Sigmoid colon (tissue), 7 donors: ENCODE measurements around the gene BACH1. TPM values are rescaled to one million over a fixed set of nuclear protein-coding genes. Genes with fewer than 3 reads are reported as not detected.

Experiments
- DNase-seq: peaks from one replicate; pipeline ENCODE4 v3.0.0-alpha.2; 2019
- H3K27ac ChIP-seq, 4 donors: fragments of 200-600 bp; sonication (generic); one replicate each; pipeline ENCODE4 v1.5.1; 2016 to 2019; ENCODE audit warnings: mild to moderate bottlenecking in 1 of 4
- H3K27me3 ChIP-seq, 3 donors: fragments of 200-600 bp; sonication (generic); one replicate each; pipeline ENCODE4 v1.5.1; 2019; ENCODE audit warnings: mild to moderate bottlenecking in 1 of 3
- H3K36me3 ChIP-seq, 4 donors: fragments of 200-600 bp; sonication (generic); one replicate each; pipeline ENCODE4 v1.5.1; 2016 to 2019
- H3K4me1 ChIP-seq, 4 donors: fragments of 200-600 bp; sonication (generic); one replicate each; pipeline ENCODE4 v1.5.1; 2017 to 2019
- H3K4me3 ChIP-seq, 4 donors: fragments of 200-600 bp; sonication (generic); one replicate each; pipeline ENCODE4 v1.5.1; 2017 to 2019; ENCODE audit warnings: mild to moderate bottlenecking in 2 of 4, moderate library complexity in 1 of 4
- H3K9me3 ChIP-seq, 4 donors: fragments of 200-600 bp in 3 of 4; sonication (generic) in 3 of 4; one replicate each; pipeline versions ENCODE4 v1.5.1 to v1.6.1; 2013 to 2019
- EP300 ChIP-seq, 4 donors: sonication (generic); formaldehyde crosslinking; IDR thresholded peaks; one replicate each; pipeline ENCODE4 v1.6.1; 2017; ENCODE audit warnings: antibody characterized with exemption in 4 of 4
- POLR2A ChIP-seq, 2 donors: fragments of 450-650 bp; IDR thresholded peaks; one replicate each; pipeline ENCODE4 v1.6.1; 2016; ENCODE audit warnings: antibody characterized with exemption in 2 of 2, mild to moderate bottlenecking in 2 of 2, moderate library complexity in 2 of 2
- POLR2AphosphoS5 ChIP-seq, 4 donors: sonication (generic); formaldehyde crosslinking; IDR thresholded peaks; one replicate each; pipeline ENCODE4 v1.6.1; 2017; ENCODE audit warnings: antibody characterized with exemption in 4 of 4
- WGBS, 2 donors: extraction: QIAGEN DNeasy Blood & Tissue Kit; methylation state at CpG; one replicate each; pipeline ENCODE4 v1.1.7; 2013; 5-methylcytosine and 5-hydroxymethylcytosine counted together
- intact Hi-C: fragments of 100-400 bp; cut with DNase I; formaldehyde crosslinking; loops from one replicate; pipeline ENCODE4 v1.15.1; 2023
- polyA plus RNA-seq, 3 donors: library from polyadenylated mRNA; stranded (reverse); fragments of 200-250 nt; gene quantifications; one replicate each; pipeline ENCODE4 v1.2.3, GENCODE V29; 2013
- total RNA-seq, 4 donors: library from RNA; depleted of rRNA; stranded (reverse); fragments of >200 nt; gene quantifications; one replicate each; pipeline ENCODE4 v1.1.0, GENCODE V29; 2016
- TF ChIP-seq, protein P1 (sequence below), 4 experiments: fragments of 450-650 bp in 3 of 4; fragments of 200-600 bp in 1 of 4; IDR thresholded peaks; one replicate each; pipeline ENCODE4 v1.5.1; 2016 to 2019; ENCODE audit warnings: antibody characterized with exemption in 4 of 4, mild to moderate bottlenecking in 3 of 4, moderate library complexity in 2 of 4
- donor health status: healthy with polysubstance abuse.
- donor health status: Bipolar disorder and iron deficiency.
- donor health status: healthy.

BACH1 gene
- total and polyA plus RNA-seq, 7 donors, result 8.4 to 89.6 (median 47.1) TPM

DNA sequence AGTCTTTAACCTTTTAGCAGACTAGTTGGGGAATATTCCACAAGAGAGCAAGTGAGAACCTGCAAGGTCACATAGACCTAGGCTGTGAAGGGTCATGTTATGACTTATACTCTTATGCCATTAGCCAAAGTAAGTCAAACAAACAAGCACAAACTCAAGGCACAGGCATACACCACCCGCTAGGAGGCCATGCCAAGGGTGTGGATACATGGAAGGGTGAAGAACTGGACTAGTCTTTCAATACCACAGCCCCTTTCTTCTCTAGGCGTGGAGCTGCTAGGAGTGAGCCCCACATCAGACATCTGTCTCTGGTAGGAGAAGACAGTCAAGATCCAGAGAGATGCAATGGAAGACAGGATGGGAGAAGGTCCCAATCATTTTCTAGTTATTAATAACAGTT is 68.6 kb downstream of the BACH1 start:
- H3K4me3 ChIP-seq, result no peak overlapping the region
- H3K27ac ChIP-seq, result no peak overlapping the region
- no peak for DNase-seq
- intact Hi-C loops, result no loop called here
- no peaks in the 10 kb centered on the region for H3K36me3 ChIP-seq
- 98 to 100% methylated on average over 2 of the region's 2 CpGs for WGBS, 2 donors
- no peaks in the 10 kb centered on the region for H3K27me3 ChIP-seq
- no peak for TF ChIP-seq EP300 (IDR thresholded peaks at IDR 0.05)
- no peak for TF ChIP-seq POLR2A (IDR thresholded peaks at IDR 0.05)
- TF ChIP-seq, protein P1, sequence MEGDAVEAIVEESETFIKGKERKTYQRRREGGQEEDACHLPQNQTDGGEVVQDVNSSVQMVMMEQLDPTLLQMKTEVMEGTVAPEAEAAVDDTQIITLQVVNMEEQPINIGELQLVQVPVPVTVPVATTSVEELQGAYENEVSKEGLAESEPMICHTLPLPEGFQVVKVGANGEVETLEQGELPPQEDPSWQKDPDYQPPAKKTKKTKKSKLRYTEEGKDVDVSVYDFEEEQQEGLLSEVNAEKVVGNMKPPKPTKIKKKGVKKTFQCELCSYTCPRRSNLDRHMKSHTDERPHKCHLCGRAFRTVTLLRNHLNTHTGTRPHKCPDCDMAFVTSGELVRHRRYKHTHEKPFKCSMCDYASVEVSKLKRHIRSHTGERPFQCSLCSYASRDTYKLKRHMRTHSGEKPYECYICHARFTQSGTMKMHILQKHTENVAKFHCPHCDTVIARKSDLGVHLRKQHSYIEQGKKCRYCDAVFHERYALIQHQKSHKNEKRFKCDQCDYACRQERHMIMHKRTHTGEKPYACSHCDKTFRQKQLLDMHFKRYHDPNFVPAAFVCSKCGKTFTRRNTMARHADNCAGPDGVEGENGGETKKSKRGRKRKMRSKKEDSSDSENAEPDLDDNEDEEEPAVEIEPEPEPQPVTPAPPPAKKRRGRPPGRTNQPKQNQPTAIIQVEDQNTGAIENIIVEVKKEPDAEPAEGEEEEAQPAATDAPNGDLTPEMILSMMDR (IDR thresholded peaks at IDR 0.05), result no peak
- no peaks in the 10 kb centered on the region for H3K9me3 ChIP-seq
- H3K4me1 ChIP-seq, result no peaks in the 10 kb centered on the region

DNA sequence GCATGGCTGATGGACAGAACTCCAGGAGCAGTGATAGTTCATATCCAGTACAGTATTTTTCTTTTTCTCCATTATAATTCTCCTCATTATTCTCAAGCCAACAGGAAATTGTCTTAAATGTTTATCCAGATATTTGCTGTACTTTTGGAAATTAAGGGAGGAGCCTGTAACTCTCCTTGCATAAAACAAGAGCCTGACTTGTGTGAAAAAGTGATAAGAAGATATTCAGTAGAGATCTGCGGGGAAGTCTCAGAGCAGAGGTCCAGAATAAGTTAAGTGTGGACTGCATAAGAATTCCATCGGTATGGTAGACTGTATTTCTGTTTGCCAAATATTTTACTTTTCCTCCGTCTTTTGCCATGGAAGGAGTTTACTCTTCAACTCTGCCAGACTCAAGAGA is 70.2 kb downstream of the BACH1 start:
- DNase-seq, result no peak
- no peaks in the 10 kb centered on the region for H3K27me3 ChIP-seq
- peaks cover 0 to 4% (median 0%) of the 10 kb centered on the region in 4 donors for H3K36me3 ChIP-seq
- H3K27ac ChIP-seq, result no peak overlapping the region
- no peaks in the 10 kb centered on the region for H3K4me1 ChIP-seq
- WGBS, 2 donors, result 94 to 97% methylated on average over 3 of the region's 3 CpGs
- TF ChIP-seq POLR2AphosphoS5 (IDR thresholded peaks at IDR 0.05) (no peak), POLR2A (IDR thresholded peaks at IDR 0.05) (no peak), EP300 (IDR thresholded peaks at IDR 0.05) (no peak)
- intact Hi-C loops, result no loop called here
- no peaks in the 10 kb centered on the region for H3K9me3 ChIP-seq
- no peak overlapping the region for H3K4me3 ChIP-seq

DNA sequence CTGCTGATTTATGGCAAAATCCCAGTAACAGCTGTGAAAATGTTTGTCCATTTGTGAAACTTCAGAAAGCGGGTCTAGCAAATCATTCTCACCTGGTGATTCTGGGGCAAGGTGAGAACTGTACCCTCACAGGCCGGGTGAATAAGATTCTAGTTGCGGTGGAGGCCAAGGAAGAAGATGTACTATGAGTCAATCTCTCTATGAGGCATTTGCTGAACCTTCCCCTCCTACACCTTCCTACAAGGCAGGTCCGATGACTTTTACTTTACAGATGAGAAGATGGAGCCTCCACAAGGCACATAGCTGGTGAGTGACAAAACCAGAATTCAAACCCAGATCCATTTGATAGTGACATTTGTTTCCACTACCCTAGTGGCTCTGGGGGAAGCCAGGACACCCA is 72.7 kb downstream of the BACH1 start:
- WGBS, 2 donors, result 88 to 93% methylated on average over 4 of the region's 4 CpGs
- Histone ChIP-seq H3K4me1 (no peaks in the 10 kb centered on the region), H3K27me3 (no peaks in the 10 kb centered on the region), H3K4me3 (no peak overlapping the region), H3K27ac (no peak overlapping the region), H3K9me3 (no peaks in the 10 kb centered on the region), H3K36me3 (peaks cover 0 to 4% (median 0%) of the 10 kb centered on the region in 4 donors)
- intact Hi-C loops, result no loop called here
- TF ChIP-seq EP300 (IDR thresholded peaks at IDR 0.05) (no peak), POLR2AphosphoS5 (IDR thresholded peaks at IDR 0.05) (no peak), POLR2A (IDR thresholded peaks at IDR 0.05) (no peak)
- TF ChIP-seq, protein P1 (IDR thresholded peaks at IDR 0.05), result no peak
- no peak for DNase-seq

DNA sequence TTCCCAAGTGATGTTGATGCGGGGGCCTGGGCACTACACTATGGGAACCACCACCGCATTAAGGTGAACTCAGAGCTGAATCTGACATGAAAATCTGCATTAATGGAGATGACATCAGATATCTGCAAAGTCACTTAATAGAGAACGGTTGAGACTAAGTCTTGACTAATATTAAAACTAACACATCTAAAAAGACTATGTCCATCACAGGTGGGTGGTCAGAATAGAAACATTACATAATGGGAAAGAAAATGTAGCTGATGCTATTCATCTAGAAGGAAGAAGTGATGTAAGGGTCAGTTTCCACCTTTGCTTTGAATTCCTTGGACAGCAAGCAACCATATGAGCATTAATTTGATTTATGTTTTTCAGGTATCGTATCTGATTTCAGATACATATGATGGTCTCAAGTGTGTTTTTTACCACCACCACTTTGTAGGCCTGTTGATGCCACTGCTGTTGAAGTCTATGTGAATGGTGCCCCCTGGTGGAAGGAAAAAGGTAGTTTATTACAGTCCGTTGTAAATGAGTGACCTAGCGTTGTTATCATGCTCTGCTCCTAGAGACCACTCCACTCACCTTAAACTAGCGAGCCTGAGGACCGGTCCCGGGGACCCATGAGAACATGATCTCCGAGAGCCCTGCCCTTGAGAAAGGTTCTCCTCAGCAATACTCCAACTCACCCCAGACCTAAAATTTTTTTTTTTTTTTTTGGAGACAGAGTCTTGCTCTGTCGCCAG is 73.5 kb downstream of the BACH1 start:
- intact Hi-C loops, result loop anchor here (1.0 to 2.0 kb wide), 2 partner anchors 73 to 208 kb away; partner anchors contain the start of gene BACH1
- H3K4me3 ChIP-seq, result no peak overlapping the region
- no peaks in the 10 kb centered on the region for H3K27me3 ChIP-seq
- TF ChIP-seq, protein P1 (IDR thresholded peaks at IDR 0.05), result peak; percentile 65 to 82 (median 76)
- TF ChIP-seq POLR2AphosphoS5 (IDR thresholded peaks at IDR 0.05), result no peak
- no peaks in the 10 kb centered on the region for H3K4me1 ChIP-seq
- H3K9me3 ChIP-seq, result no peaks in the 10 kb centered on the region
- peak; percentile 64 for DNase-seq
- WGBS, 2 donors, result 43 to 57% methylated on average over 11 of the region's 11 CpGs
- peaks cover 0 to 4% (median 0%) of the 10 kb centered on the region in 4 donors for H3K36me3 ChIP-seq
- H3K27ac ChIP-seq, result no peak overlapping the region

DNA sequence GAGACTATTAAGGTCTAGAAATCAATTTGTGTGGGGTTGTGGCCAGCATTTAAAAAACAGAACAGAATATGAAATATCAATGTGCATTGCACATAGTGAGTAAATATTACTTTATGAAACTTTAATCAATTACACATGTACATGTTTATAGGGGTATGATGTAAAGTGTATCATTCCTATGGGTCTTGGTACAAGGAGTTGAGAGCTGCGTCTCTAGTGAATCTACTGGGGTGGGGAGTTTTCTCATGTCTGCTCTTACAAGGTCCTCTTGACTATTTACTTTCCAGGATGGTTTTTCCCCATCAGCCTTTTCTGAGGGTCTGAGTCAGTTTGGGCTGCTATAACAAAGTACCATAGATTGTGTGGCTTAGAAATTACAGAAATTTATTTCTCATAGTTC is 75.8 kb downstream of the BACH1 start:
- DNase-seq, result no peak
- Histone ChIP-seq H3K4me1 (no peaks in the 10 kb centered on the region), H3K4me3 (no peak overlapping the region), H3K27ac (no peak overlapping the region), H3K9me3 (no peaks in the 10 kb centered on the region), H3K27me3 (no peaks in the 10 kb centered on the region), H3K36me3 (peaks cover 0 to 4% (median 0%) of the 10 kb centered on the region in 4 donors)
- TF ChIP-seq, protein P1 (IDR thresholded peaks at IDR 0.05), result no peak
- TF ChIP-seq EP300 (IDR thresholded peaks at IDR 0.05), result no peak
- TF ChIP-seq POLR2A (IDR thresholded peaks at IDR 0.05), result no peak
- no peak for TF ChIP-seq POLR2AphosphoS5 (IDR thresholded peaks at IDR 0.05)
- 93 to 94% methylated on average over 1 of the region's 1 CpG for WGBS, 2 donors
- intact Hi-C loops, result loop anchor here (2.0 kb wide), 1 partner anchor 284 kb away; no protein-coding TSS in a partner anchor
